ENCODE data around the gene CHTOP.
"Not testable (repeated sequence)": the region's sequence is repeated elsewhere in the genome, so short reads cannot be mapped to it uniquely, and the experiment has no call there.

The CHTOP gene

DNA sequence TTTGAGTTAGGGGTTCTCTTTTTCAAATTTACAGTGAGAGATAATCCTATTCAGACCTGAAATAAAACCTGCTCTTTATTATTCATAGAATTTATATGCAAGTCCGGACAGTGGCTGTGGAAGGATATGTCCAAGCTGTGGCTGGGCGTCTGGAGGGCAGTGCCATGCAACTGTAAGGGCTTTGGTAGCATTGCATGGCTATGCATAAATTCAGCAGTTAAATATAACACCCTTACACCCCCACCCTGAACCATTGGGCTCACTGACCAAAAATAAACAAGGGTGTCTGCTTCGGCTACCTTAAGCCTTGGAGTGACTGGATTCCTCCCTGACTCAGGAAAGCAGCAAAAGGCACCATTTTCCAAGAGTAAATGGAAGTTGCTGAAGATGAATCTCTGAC lies 5.4 kb downstream of the CHTOP start:
- no peak for TF ChIP-seq EZH2 (IDR thresholded peaks at IDR 0.05; ENCODE audit: borderline replicate concordance, low read length)
- TF ChIP-seq, protein P1, sequence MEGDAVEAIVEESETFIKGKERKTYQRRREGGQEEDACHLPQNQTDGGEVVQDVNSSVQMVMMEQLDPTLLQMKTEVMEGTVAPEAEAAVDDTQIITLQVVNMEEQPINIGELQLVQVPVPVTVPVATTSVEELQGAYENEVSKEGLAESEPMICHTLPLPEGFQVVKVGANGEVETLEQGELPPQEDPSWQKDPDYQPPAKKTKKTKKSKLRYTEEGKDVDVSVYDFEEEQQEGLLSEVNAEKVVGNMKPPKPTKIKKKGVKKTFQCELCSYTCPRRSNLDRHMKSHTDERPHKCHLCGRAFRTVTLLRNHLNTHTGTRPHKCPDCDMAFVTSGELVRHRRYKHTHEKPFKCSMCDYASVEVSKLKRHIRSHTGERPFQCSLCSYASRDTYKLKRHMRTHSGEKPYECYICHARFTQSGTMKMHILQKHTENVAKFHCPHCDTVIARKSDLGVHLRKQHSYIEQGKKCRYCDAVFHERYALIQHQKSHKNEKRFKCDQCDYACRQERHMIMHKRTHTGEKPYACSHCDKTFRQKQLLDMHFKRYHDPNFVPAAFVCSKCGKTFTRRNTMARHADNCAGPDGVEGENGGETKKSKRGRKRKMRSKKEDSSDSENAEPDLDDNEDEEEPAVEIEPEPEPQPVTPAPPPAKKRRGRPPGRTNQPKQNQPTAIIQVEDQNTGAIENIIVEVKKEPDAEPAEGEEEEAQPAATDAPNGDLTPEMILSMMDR (IDR thresholded peaks at IDR 0.05; ENCODE audit: low read length) = no peak
- no peaks in the 10 kb centered on the region for H3K9me3 ChIP-seq (ENCODE audit: low read length)
- H3K27me3 ChIP-seq (ENCODE audit: insufficient read depth, low read length) = no peaks in the 10 kb centered on the region
- peaks cover 10% of the 10 kb centered on the region for H3K4me1 ChIP-seq (ENCODE audit: insufficient read depth, low read length, severe bottlenecking)
- H4K20me1 ChIP-seq (ENCODE audit: insufficient read depth, low read length) = no peaks in the 10 kb centered on the region
- H3K9me2 ChIP-seq (ENCODE audit: low read depth, low read length) = no peaks in the 10 kb centered on the region
- peaks cover 85% of the 10 kb centered on the region for H3K36me3 ChIP-seq (ENCODE audit: insufficient read depth, low read length)
- H3K27ac ChIP-seq (ENCODE audit: low read depth, low read length, poor library complexity, severe bottlenecking) = no peak overlapping the region
- peaks cover 6% of the 10 kb centered on the region; the same call in 1 of the 2 replicates for H3K79me2 ChIP-seq (ENCODE audit: insufficient read depth, low read length)
- no peak overlapping the region for H3K4me2 ChIP-seq (ENCODE audit: low read length)
- no peak overlapping the region for H3K4me3 ChIP-seq (ENCODE audit: low read depth, low read length, poor library complexity, severe bottlenecking)
- H2AFZ ChIP-seq (ENCODE audit: low read length) = no peak overlapping the region
- no peak overlapping the region for H3K9ac ChIP-seq (ENCODE audit: low read length)
- no peaks in the 10 kb centered on the region for H3F3A ChIP-seq (ENCODE audit: insufficient read depth, low read length)

DNA sequence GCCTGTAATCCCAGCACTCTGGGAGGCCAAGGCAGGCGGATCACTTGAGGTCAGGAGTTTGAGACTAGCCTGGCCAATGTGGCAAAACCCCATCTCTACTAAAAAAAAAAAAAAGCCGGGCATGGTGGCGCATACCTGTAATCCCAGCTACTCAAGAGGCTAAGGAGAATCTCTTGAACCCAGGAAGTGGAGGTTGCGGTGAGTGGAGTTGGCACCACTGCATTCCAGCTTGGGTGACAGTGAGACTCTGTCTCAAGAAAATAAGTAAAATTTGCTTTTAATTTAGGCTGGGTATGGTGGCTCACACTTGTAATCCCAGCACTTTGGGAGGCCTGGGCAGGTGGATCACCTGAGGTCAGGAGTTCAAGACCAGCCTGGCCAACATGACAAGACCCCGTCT lies 6.3 kb downstream of the CHTOP start:
- H3K36me3 ChIP-seq (ENCODE audit: insufficient read depth, low read length) = peaks cover 94% of the 10 kb centered on the region
- not testable (repeated sequence) for H3K79me2 ChIP-seq (ENCODE audit: insufficient read depth, low read length); H3K4me2 ChIP-seq (ENCODE audit: low read length); H3F3A ChIP-seq (ENCODE audit: insufficient read depth, low read length); H3K27me3 ChIP-seq (ENCODE audit: insufficient read depth, low read length); H4K20me1 ChIP-seq (ENCODE audit: insufficient read depth, low read length); H3K4me1 ChIP-seq (ENCODE audit: insufficient read depth, low read length, severe bottlenecking); H3K4me3 ChIP-seq (ENCODE audit: low read depth, low read length, poor library complexity, severe bottlenecking); H3K9me3 ChIP-seq (ENCODE audit: low read length); H2AFZ ChIP-seq (ENCODE audit: low read length); H3K9me2 ChIP-seq (ENCODE audit: low read depth, low read length); H3K27ac ChIP-seq (ENCODE audit: low read depth, low read length, poor library complexity, severe bottlenecking); H3K9ac ChIP-seq (ENCODE audit: low read length)

DNA sequence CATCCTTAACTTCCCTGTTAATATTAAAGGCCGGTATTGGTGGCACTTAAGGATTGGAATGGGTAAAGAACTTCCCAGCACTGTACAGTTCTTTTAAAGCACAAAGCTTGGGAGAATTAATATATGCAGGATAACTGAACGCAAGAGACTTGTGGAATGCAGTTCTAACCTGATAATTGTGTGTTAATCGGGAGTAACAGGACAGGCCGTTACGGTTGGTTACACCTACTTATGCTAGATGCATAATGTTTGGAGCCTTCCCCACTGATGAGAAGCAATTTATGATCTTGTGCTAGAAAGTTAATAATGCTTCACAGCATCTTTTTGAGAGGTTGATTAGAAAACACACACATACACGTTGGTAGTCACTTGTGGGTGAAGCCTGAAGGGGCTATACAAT lies 7.0 kb downstream of the CHTOP start:
- no peak overlapping the region for H3K9ac ChIP-seq (ENCODE audit: low read length)
- H3K27ac ChIP-seq (ENCODE audit: low read depth, low read length, poor library complexity, severe bottlenecking) = no peak overlapping the region
- no peaks in the 10 kb centered on the region for H3F3A ChIP-seq (ENCODE audit: insufficient read depth, low read length)
- no peak overlapping the region for H2AFZ ChIP-seq (ENCODE audit: low read length)
- peaks cover 3% of the 10 kb centered on the region for H3K4me1 ChIP-seq (ENCODE audit: insufficient read depth, low read length, severe bottlenecking)
- no peaks in the 10 kb centered on the region for H4K20me1 ChIP-seq (ENCODE audit: insufficient read depth, low read length)
- H3K9me3 ChIP-seq (ENCODE audit: low read length) = no peaks in the 10 kb centered on the region
- TF ChIP-seq, protein P1 (IDR thresholded peaks at IDR 0.05; ENCODE audit: low read length) = no peak
- TF ChIP-seq EZH2 (IDR thresholded peaks at IDR 0.05; ENCODE audit: borderline replicate concordance, low read length) = no peak
- H3K36me3 ChIP-seq (ENCODE audit: insufficient read depth, low read length) = peaks cover 100% of the 10 kb centered on the region
- no peaks in the 10 kb centered on the region for H3K9me2 ChIP-seq (ENCODE audit: low read depth, low read length)
- H3K4me3 ChIP-seq (ENCODE audit: low read depth, low read length, poor library complexity, severe bottlenecking) = no peak overlapping the region
- H3K79me2 ChIP-seq (ENCODE audit: insufficient read depth, low read length) = no peaks in the 10 kb centered on the region; the same call in 1 of the 2 replicates
- H3K27me3 ChIP-seq (ENCODE audit: insufficient read depth, low read length) = no peaks in the 10 kb centered on the region
- H3K4me2 ChIP-seq (ENCODE audit: low read length) = no peak overlapping the region

DNA sequence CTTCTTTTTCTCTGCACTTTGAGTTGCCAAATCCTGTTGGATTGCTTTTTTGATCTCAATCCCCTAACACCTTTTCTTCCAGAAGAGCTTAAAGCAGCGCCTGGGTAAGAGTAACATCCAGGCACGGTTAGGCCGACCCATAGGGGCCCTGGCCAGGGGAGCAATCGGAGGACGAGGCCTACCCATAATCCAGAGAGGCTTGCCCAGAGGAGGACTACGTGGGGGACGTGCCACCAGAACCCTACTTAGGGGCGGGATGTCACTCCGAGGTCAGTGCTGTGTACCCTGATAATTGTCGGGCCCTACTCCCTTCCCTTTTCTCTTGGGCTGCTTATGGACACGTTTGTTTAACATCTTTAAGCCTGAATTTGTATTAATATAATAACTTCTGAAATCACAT lies 8.3 kb downstream of the CHTOP start:
- no peak for TF ChIP-seq EZH2 (IDR thresholded peaks at IDR 0.05; ENCODE audit: borderline replicate concordance, low read length)
- TF ChIP-seq, protein P1 (IDR thresholded peaks at IDR 0.05; ENCODE audit: low read length) = no peak
- no peak overlapping the region for H3K27ac ChIP-seq (ENCODE audit: low read depth, low read length, poor library complexity, severe bottlenecking)
- H3K9me3 ChIP-seq (ENCODE audit: low read length) = no peaks in the 10 kb centered on the region
- H4K20me1 ChIP-seq (ENCODE audit: insufficient read depth, low read length) = no peaks in the 10 kb centered on the region
- H3K9ac ChIP-seq (ENCODE audit: low read length) = no peak overlapping the region
- no peaks in the 10 kb centered on the region for H3K27me3 ChIP-seq (ENCODE audit: insufficient read depth, low read length)
- no peak overlapping the region for H3K4me2 ChIP-seq (ENCODE audit: low read length)
- no peaks in the 10 kb centered on the region for H3K4me1 ChIP-seq (ENCODE audit: insufficient read depth, low read length, severe bottlenecking)
- H3K9me2 ChIP-seq (ENCODE audit: low read depth, low read length) = no peaks in the 10 kb centered on the region
- no peaks in the 10 kb centered on the region for H3F3A ChIP-seq (ENCODE audit: insufficient read depth, low read length)
- no peak overlapping the region for H2AFZ ChIP-seq (ENCODE audit: low read length)
- peaks cover 100% of the 10 kb centered on the region for H3K36me3 ChIP-seq (ENCODE audit: insufficient read depth, low read length)
- H3K4me3 ChIP-seq (ENCODE audit: low read depth, low read length, poor library complexity, severe bottlenecking) = no peak overlapping the region
- H3K79me2 ChIP-seq (ENCODE audit: insufficient read depth, low read length) = no peaks in the 10 kb centered on the region
